T-helper 22 cell (primary cell): ENCODE results near the gene GPRC6A.

Experiments used
- DNase-seq: peaks from one replicate; pipeline ENCODE4 v3.0.0-alpha.2; 2020; ENCODE audit warnings: low read depth

GPRC6A gene

GRCh38 chr6:116779573-116780164, 49.2 kb downstream of the GPRC6A start:
- no peak for DNase-seq

DNA sequence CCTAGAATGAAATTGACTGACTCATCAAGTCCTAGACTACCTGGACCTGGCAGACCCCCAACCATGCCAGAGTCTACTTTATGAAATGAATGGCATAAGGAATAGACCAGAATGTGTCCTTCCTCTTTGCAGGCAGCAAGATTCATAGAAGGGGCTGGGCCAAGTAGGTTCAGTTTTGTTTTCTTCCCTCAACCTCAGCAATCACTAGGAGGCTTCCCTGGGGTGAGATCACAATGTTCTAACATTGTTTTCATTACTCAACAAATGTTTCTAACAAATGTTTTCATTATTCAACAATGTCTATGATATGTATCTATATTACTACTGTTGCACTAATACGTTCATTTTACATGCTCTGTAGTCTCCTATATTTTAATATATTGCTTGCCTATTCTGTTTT, 55.0 kb downstream of the GPRC6A start:
- DNase-seq = no peak

GRCh38 chr6:116772450-116772849, 56.4 kb downstream of the GPRC6A start:
- no peak for DNase-seq

DNA sequence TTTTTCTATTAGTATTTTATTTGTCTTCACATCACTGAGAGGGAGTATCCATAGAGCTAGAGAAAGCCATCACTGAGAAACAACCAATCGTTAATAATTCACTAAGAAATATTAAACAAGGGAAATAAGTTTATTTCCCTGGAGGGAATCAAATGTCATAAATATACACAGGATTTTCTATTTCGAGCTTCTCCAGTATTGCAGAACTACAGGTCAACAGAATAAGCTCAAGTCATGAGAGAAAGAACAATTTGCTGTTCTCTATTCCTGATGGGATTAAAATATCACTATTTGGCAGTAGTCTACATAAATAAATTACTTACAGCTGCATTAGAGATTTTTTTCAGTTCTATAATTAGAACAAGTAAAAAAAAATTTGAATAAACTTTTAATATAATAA, 61.2 kb downstream of the GPRC6A start:
- no peak for DNase-seq

- DNase-seq = no peak
Observed at GRCh38 chr6:116766506-116767176, 62.2 kb downstream of the GPRC6A start.

- no peak for DNase-seq
Observed at GRCh38 chr6:116764961-116765841, 63.7 kb downstream of the GPRC6A start, which contains the start of gene FAM162B. FAM162B (minus strand) TSS chr6:116765719; CDS start chr6:116765576, 143 bp downstream.

- DNase-seq = no peak
Observed at GRCh38 chr6:116764629-116764960, 64.3 kb downstream of the GPRC6A start.

DNA sequence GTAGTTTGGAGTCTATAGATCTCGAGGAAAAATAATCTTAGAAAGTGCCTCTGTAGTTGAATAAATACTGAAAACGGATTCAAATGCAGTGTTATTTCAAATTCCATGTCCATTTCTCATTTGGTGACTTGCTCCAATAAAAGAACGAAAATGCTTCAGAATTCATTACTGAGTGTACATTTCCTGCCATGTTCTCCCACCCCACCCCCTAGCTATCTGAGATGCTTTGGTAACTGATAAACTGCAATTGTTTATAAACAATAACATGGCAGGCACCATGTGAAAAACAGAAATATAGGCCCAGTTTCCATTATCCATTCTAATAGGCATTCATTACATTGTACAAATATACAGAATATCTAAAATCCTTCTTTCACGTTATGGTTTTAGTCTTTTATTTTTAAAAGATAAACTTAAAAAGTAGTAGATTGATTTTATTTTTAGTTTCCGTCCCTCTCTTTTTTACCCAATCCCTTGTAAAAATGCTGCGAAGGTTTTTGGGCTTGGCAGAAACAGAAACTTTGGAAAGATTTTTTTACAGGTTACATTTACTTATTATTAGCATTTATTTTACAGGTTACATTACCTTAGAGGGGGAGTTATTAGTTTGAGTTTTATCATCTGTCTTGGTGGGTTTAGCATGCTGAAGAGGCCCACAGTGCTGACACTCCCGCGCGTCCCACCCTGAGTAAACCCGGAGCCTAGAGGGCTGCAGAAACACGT, 64.8 kb downstream of the GPRC6A start:
- no peak for DNase-seq

GRCh38 chr6:116763048-116763447, 65.8 kb downstream of the GPRC6A start:
- no peak for DNase-seq

GRCh38 chr6:116762235-116762634, 66.6 kb downstream of the GPRC6A start:
- DNase-seq = no peak

DNA sequence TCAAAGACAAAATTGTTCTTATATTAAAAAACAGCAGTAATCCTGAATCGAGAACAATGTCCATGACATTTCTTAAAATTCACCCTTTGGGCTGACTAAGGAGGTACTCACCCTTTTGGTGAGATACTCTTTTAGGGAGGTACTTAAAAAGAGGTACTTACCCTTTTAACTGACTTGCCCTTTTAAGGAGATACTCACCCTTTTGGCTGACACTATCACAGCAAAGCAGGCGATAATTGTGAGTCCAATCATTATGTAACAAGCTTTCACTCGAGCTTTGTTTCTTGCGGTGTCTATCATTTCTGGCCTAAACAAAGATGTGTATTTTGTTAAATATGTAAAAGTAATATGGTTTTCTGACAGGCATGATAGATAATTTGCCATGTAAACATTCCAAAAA, 67.1 kb downstream of the GPRC6A start:
- DNase-seq = no peak

- no peak for DNase-seq
Observed at GRCh38 chr6:116745176-116745575, 83.7 kb downstream of the GPRC6A start.
